Effector memory CD4-positive, alpha-beta T cell (primary cell): ENCODE results near the gene PTPRN2.

Experiments
- DNase-seq, 3 donors: peaks; one replicate each; pipeline ENCODE4 v3.0.0-alpha.2; 2020
- H3K27ac ChIP-seq: 2 replicates; pipeline ENCODE4 v1.7.0; 2013; ENCODE audit warnings: mild to moderate bottlenecking, low read length, moderate library complexity; ENCODE audit not compliant: insufficient read depth, poor library complexity, severe bottlenecking
- H3K27me3 ChIP-seq: replicated peaks from 2 replicates; pipeline ENCODE4 v1.7.0; 2013; ENCODE audit warnings: mild to moderate bottlenecking, low read length; ENCODE audit not compliant: insufficient read depth, control insufficient read depth, poor library complexity, severe bottlenecking
- H3K36me3 ChIP-seq: 2 replicates; pipeline ENCODE4 v1.7.0; 2013; ENCODE audit warnings: mild to moderate bottlenecking, low read length, moderate library complexity; ENCODE audit not compliant: control insufficient read depth, insufficient read depth
- H3K4me1 ChIP-seq: 2 replicates; pipeline ENCODE4 v1.7.0; 2013; ENCODE audit warnings: low read length, mild to moderate bottlenecking; ENCODE audit not compliant: control insufficient read depth, insufficient read depth, poor library complexity, severe bottlenecking
- H3K4me3 ChIP-seq: 2 replicates; pipeline ENCODE4 v1.7.0; 2013; ENCODE audit warnings: low read length, low read depth, mild to moderate bottlenecking; ENCODE audit not compliant: insufficient read depth, poor library complexity, severe bottlenecking
- H3K9me3 ChIP-seq: 2 replicates; pipeline ENCODE4 v1.7.0; 2013; ENCODE audit warnings: mild to moderate bottlenecking, low read length, moderate library complexity; ENCODE audit not compliant: control insufficient read depth

The PTPRN2 gene

DNA sequence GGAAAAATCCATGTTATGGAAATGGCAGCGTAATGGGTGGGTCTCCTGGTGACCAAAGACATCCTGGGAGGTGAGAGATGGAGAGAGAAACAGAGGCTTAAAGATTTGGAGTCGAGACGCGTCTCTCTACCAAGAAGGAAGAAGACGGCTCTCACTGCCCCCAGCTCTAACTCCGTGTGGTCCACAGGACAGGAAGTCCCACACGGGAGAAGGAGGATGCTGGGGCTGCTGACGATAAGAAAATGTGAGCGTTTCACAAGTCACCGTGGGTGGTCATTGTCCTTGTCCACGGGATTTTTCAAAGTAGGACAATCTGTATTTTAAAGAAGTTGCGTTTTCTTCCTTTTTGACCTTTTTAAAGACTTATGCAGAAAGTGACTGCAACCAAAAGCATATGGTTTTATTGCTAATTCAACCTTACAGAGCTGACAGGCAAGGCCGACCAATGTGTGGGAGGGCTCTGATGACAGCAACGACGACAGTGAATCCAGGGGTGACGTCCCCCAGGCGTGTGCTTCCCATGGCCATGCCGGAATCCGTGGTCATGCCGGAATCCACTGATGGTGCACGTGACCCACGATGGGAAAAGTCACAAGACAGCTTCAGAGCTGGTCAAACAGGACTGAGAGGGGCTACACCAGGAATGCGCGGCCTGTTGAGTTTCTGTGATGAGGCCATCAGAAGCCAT is 341.2 kb downstream of the PTPRN2 start:
- Histone ChIP-seq H3K27me3 (no peaks in the 10 kb centered on the region), H3K4me1 (no peaks in the 10 kb centered on the region), H3K4me3 (no peak overlapping the region), H3K36me3 (no peaks in the 10 kb centered on the region), H3K9me3 (no peaks in the 10 kb centered on the region), H3K27ac (no peak overlapping the region)
- no peak for DNase-seq

DNA sequence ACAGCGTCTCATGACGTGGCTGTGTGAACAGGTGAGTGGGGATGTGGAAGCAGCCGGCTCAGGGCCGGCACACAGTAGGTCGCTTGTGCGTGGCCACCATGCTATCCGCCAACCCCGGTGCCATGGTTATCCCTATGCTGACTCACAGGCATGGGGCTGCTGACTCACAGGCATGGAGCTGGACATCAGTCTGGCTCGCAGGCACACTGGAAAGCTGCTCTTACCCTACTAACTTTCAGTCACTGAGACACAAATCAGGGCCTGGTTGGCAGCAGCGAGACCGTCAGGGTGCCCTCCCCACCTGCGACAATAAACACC is 341.9 kb downstream of the PTPRN2 start:
- Histone ChIP-seq H3K27ac (no peak overlapping the region), H3K4me3 (no peak overlapping the region), H3K36me3 (no peaks in the 10 kb centered on the region), H3K9me3 (no peaks in the 10 kb centered on the region), H3K4me1 (no peaks in the 10 kb centered on the region), H3K27me3 (no peaks in the 10 kb centered on the region)
- DNase-seq: no peak

DNA sequence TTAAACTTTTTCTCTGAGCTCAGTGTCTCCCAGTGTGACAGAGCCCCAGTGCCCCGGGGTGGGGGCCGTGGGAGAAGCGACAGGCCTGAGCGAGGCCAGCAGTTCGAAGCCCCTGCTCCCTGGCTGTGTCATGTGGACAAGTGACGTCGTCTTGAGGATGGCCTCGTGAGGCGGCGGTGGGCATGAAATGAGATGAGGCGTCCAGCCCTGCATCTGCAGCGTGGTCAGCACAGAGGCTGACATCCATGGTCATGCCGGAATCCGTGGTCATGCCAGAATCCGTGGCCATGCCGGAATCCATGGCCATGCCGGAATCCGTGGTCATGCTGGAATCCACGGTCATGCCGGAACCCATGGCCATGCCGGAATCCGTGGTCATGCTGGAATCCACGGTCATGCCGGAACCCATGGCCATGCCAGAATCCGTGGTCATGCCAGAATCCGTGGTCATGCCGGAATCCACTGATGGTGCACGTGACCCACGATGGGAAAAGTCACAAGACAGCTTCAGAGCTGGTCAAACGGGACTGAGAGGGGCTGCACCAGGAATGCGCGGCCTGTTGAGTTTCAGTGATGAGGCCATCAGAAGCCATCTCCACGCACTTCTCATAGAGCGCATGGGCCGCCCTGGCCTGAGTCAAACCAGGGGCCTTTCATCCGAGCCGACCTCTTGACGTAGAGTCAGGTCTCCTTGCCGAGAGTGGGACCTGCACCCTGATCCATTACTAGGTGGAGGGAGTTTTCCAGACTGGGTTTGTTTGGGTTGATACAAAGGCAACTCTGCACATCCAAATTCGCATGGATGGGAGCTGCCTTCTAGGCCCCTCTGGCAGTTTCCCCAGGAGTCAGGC is 342.5 kb downstream of the PTPRN2 start:
- no peaks in the 10 kb centered on the region for H3K4me1 ChIP-seq
- no peak for DNase-seq
- H3K9me3 ChIP-seq: no peaks in the 10 kb centered on the region
- no peak overlapping the region for H3K27ac ChIP-seq
- H3K4me3 ChIP-seq: no peak overlapping the region
- no peaks in the 10 kb centered on the region for H3K27me3 ChIP-seq
- no peaks in the 10 kb centered on the region for H3K36me3 ChIP-seq

DNA sequence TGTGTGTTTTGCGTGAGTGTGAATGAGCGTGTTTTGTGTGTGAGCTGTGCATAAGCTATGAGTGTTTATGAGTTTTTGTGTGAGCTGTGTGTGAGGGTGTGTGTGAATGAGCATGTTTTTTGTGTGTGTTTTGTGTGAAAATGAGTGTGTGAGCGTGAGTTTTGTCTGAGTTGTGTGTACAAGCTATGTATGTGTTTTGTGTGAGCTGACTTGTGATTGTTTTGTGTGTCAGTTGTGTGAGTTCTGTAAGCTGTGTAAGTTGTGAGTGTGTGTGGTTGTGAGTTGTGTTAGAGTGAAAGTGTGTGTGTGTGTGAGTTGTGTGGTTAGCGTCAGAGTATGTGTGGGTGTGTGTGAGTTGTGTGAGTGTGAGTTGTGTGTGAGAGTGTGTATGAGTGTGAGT is 343.2 kb downstream of the PTPRN2 start:
- Histone ChIP-seq H3K4me1 (no peaks in the 10 kb centered on the region), H3K9me3 (no peaks in the 10 kb centered on the region), H3K4me3 (no peak overlapping the region), H3K27ac (no peak overlapping the region), H3K27me3 (no peaks in the 10 kb centered on the region), H3K36me3 (no peaks in the 10 kb centered on the region)
- DNase-seq: no peak

DNA sequence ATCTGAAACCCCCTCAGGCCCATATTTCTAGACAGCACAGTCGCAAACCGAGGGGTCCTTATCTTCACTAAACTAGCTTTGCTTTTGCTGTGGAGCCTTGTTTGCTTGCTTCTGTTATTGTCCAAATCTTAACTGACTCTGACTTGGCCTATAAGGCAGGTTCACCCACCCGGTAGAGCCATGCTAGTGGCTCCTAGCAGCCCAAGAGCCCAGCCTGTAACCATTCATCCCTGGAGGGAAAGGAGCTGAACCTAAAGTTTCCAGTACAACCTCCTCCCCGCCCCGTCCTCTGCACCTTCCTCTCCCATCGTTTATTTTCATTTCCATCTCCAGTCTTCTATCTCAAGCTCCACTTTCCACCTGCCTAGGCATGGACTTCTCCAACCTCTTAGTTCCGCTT is 345.7 kb downstream of the PTPRN2 start:
- no peaks in the 10 kb centered on the region for H3K4me1 ChIP-seq

DNA sequence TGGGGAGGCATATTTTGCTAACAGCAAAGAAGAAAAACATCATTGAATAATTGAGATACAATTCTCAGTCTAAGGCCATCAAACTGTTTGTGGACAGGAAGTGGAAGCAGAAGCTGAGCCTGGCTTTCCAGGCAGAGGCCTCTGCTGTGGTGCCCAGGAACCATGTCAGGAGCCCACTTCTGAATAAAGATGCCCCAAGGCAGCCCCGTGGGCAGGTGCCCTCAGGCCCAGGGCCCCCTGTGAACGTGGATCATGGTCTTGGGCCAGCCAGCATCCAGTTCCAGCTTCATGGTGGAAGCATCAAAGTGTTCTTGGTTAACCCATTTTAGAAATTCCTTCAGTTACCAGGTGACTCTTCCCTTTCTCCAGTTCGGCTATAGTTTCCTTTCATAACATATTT is 346.8 kb downstream of the PTPRN2 start:
- Histone ChIP-seq H3K4me1 (no peaks in the 10 kb centered on the region), H3K27ac (no peak overlapping the region), H3K4me3 (no peak overlapping the region), H3K9me3 (no peaks in the 10 kb centered on the region), H3K27me3 (no peaks in the 10 kb centered on the region), H3K36me3 (no peaks in the 10 kb centered on the region)
- no peak for DNase-seq

More for the DNA sequence above, 345.7 kb downstream of the PTPRN2 start:
- no peaks in the 10 kb centered on the region for H3K36me3 ChIP-seq
- H3K27ac ChIP-seq: no peak overlapping the region
- no peaks in the 10 kb centered on the region for H3K27me3 ChIP-seq
- H3K9me3 ChIP-seq: no peaks in the 10 kb centered on the region
- no peak overlapping the region for H3K4me3 ChIP-seq
- DNase-seq: no peak

DNA sequence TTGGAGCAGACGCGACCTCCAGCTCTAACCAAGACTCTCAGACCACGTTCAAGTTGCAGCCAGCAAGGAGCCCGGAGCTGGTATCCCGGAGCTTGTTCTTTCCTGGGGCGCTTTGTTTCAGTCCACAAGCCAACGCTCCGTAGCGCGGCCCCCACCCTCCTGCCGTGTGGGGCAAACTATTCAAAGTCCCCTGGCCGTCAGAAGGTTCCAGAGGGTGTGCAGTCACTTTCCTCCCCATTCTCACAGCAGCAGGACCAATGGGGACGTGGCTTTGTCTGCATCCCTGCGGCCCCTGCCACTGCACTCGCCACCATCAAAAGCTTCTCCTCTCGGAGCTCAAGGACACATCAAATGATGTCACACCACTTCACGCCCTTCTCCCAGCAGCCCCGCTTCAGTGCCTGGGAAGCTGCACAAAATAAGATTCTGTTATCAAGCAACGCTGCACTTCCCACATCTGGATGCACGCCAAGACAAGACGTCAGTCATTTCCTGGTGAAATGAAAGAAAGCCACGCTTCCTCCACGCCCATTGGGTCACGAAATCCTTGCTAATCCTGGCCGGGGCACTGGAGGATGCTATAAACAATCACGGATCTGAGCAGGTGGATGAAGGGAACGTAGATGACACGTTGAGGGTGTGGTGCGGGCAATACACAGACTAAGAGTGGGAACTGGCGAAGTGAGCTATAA is 348.2 kb downstream of the PTPRN2 start:
- H3K4me3 ChIP-seq: no peak overlapping the region
- DNase-seq: no peak

DNA sequence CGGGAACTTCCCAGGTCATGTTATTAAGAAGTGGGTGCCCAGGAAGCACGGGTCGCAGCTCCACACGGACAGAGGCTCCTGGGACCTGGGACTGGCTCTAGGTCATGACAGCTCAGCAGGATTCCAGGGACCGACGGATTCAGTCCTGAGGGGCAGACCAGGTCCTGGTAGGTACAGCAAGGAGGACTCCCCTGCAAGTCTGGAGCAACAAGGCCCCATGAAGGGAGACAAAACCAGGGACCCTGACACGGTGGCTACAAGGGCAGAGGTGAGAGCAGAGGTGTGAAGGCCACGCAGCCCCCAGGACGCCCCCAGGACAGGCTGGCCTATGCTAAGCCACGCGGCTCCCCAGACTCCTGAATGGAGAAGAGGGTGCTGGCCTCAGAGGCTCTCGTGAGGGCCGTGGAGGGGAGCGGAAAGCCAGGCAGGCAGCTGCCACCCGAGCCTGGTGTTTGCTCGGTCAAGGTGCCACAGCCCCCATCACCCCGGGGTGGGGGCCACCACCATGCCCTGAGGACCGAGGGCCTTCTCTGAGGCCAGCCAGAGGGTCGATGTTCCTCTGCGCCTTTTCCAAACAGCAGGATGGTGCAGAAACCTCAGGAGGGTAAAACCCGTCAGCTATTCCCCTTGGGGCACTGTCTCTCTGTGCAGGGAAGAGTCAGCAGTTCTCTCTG is 348.9 kb downstream of the PTPRN2 start:
- H3K9me3 ChIP-seq: no peaks in the 10 kb centered on the region
- no peaks in the 10 kb centered on the region for H3K36me3 ChIP-seq

More for the DNA sequence above, 348.2 kb downstream of the PTPRN2 start:
- Histone ChIP-seq H3K9me3 (no peaks in the 10 kb centered on the region), H3K27ac (no peak overlapping the region), H3K27me3 (no peaks in the 10 kb centered on the region), H3K36me3 (no peaks in the 10 kb centered on the region), H3K4me1 (no peaks in the 10 kb centered on the region)

DNA sequence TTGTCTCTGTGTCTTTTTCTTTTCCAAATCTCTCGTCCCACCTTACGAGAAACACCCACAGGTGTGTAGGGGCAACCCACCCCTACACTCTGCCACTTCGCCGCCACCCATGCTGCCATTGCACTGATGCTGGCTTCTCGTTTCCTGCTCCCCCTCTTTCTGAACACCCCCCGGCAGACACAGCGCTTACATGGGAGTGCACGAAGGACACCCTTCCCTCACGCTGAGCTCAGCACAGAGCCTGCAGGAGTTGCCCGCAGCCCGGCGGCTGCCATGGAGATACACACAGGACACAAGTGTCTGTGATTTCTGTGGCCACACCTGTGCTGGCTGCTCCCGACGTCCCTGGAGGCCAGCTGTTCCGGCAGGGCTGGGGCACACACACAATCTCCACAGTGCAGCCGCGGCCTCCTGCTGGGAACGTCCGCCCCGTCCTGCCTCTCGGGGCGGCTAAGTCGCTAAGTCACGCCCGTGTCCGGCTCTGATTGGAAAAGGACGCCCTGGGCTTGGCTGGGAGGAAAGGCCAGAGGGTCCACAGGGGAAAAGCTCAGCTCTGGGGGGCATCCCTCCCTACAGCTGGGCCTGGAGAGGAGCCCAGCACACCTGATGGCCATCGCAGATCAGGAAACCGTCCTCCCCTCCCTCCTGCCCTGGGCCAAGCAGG is 349.8 kb downstream of the PTPRN2 start:
- H3K9me3 ChIP-seq: no peaks in the 10 kb centered on the region
- H3K36me3 ChIP-seq: no peaks in the 10 kb centered on the region
- DNase-seq: no peak
- no peak overlapping the region for H3K4me3 ChIP-seq
- no peaks in the 10 kb centered on the region for H3K27me3 ChIP-seq
- no peaks in the 10 kb centered on the region for H3K4me1 ChIP-seq
- no peak overlapping the region for H3K27ac ChIP-seq

More for the DNA sequence above, 348.9 kb downstream of the PTPRN2 start:
- H3K4me1 ChIP-seq: no peaks in the 10 kb centered on the region
- DNase-seq: no peak
- H3K4me3 ChIP-seq: no peak overlapping the region
- H3K27ac ChIP-seq: no peak overlapping the region
- no peaks in the 10 kb centered on the region for H3K27me3 ChIP-seq
